PC-9 (cell line): ENCODE results near the gene MESP1.

ENCODE experiments used
- EZH2 ChIP-seq: fragments of 200-600 bp; sonication (generic); IDR thresholded peaks from 2 replicates; pipeline ENCODE4 v1.8.0; 2017; ENCODE audit warnings: antibody characterized with exemption, low read depth
- TF ChIP-seq, protein P1 (sequence below): fragments of 200-600 bp; sonication (generic); conservative IDR thresholded peaks from 2 replicates; pipeline ENCODE4 v1.6.1; 2017; ENCODE audit warnings: mixed run types, antibody characterized with exemption, mild to moderate bottlenecking, moderate library complexity

DNA sequence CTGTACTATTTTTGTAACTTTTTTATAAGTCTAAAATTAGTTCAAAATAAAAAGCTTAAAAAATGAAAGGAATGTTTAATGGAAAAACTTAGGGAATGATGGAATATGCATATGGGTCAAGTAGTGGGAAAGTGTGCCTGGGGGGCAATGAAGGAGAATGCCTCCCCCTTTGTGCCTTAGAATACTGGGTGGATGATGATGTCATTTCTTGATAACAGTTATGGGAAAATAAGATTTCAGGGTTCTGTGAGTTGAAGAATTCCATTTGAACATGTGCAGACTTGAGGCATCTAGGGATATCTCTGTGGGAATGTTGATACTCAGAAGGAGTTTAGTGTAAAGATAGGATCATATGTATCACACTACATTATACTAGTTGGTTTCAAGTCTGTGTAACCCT lies 46.6 kb downstream of the MESP1 start:
- TF ChIP-seq, protein P1, sequence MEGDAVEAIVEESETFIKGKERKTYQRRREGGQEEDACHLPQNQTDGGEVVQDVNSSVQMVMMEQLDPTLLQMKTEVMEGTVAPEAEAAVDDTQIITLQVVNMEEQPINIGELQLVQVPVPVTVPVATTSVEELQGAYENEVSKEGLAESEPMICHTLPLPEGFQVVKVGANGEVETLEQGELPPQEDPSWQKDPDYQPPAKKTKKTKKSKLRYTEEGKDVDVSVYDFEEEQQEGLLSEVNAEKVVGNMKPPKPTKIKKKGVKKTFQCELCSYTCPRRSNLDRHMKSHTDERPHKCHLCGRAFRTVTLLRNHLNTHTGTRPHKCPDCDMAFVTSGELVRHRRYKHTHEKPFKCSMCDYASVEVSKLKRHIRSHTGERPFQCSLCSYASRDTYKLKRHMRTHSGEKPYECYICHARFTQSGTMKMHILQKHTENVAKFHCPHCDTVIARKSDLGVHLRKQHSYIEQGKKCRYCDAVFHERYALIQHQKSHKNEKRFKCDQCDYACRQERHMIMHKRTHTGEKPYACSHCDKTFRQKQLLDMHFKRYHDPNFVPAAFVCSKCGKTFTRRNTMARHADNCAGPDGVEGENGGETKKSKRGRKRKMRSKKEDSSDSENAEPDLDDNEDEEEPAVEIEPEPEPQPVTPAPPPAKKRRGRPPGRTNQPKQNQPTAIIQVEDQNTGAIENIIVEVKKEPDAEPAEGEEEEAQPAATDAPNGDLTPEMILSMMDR, result no peak
- no peak for TF ChIP-seq EZH2
